Measurements from ENCODE around the gene FAM83D.
"Not testable (repeated sequence)": the region's sequence is repeated elsewhere in the genome, so short reads cannot be mapped to it uniquely, and the experiment has no call there.

Gene FAM83D

DNA sequence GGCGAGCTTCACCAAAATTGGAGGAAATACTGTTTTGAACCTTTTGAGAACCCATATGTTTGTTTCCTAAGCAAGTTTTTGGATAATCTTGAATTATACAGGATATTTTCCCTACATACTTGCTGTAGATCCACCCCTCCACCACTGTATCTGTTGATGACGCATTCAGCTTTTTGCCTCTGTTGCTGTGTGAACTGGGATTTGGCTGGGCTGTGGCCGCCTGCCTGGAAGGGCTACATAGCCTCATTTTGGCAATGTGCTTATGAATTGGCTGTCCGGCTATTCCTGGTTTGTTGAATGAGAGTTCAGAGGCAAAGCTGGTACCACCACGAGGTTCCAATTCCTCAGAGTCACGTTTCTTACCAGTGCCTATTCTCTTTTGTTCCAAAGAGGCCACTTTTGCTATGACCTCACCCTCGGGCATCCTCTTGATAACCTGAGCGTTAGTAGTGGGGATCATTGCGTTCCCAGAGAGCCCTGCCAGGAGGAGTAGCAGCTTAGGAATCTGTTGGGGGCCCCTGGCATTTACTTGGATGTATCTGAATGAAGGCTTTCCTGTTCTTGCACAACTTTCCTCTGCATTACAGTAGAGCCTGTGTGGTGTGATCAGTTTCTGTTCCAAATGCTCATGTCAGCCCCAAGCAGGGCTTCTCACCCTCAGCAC, 6.4 kb downstream of the FAM83D start:
- DNase-seq, result no peak

DNA sequence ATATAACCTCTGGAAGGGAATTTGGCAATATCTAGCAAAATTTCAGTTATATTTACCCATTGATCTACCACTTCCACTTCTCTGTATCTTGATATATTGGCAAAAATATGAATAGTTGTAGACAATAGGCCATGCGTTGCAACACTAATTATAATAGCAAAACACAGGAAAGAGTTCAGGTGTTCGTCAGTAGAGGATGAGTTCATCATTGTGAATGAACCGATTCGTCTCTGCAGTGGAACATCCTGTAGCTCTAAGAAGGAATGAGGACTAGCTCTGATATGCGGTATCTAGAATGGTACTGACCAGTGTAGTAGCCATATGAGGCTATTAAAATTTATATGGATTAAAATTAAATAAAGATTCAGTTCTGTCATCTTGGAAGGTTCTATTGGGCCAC, 8.3 kb downstream of the FAM83D start:
- no peak for DNase-seq

DNA sequence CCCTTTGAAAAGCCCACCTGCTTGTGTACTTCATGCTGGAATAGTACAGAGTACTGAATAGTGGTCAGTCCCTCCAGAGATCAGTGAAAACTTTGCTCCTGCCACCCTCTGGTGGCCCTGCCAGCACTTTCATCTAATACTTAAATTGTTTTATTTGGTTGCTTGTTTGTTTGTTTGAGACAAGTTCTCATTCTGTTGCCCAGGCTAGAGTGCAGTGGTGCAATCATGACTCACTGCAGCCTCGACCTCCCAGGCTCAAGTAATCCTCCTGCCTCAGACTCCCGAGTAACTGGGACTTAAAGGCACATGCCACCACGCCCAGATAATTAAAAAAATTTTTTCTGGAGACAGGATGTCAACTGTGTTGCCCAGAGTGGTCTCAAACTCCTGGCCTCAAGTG, 9.1 kb downstream of the FAM83D start:
- DNase-seq, result no peak

DNA sequence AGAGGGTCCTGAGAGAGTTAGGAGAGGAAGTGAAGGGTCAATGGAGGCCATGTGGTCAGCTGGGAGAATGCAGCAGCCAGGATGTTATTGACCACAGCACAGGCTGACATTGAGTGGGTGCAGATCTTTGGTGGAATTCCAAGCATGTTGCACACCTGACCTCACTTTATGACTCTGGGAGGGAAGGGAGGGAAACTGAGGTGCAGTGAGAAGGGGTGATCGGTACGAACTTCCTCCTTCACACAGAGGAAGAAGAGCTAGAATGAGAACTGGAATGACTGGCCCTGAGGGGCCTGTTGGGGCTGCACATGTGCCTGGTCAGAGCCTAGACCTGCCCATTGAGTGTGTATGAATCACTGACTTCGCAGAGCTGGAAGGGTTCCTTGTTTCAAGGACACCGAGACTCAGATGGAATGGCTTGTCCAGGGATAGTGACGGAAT, 9.8 kb downstream of the FAM83D start:
- no peak for DNase-seq

DNA sequence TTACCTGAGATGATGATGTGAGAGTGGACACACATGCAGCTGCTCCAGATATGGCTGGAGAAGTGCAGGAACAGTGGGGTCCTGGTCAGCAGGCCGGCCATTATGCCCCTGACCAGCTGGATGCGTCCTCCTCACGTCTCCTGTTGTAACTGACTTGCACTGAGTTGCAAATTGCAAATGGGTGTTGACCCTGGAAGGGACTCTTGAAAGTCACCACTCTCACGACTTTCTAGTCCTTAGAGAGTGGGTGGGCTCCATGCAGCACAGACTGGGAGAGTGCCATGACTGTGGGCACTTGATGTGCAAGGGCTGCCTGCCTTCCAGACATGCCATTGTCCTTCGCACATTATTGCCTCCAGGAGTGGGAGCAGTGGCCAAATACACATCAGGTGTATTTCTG, 10.8 kb downstream of the FAM83D start:
- no peak for DNase-seq

DNA sequence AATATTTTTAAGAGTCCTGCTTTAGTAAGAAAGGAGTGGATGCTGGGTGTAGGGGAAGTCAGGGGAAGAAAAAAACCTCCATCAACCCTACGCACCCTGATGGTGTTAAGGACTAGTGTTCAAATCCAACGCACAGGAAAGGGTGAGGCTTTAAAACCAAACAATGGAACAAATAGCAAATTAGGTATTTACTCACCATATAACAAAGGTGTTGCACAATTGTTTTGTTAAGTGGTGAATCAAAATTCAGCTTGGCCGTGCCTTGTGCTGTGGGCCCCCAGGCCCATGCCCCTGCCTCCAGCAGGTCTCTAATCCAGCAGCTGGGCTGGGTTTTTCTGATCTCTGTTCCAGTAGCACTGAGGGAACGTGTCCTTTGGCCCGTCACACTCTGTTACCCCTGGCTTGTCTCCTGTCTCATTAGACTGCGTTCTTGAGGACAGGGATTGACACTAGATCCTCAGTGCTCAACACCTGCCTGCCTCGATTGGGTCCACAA, 11.8 kb downstream of the FAM83D start:
- no peak for DNase-seq

DNA sequence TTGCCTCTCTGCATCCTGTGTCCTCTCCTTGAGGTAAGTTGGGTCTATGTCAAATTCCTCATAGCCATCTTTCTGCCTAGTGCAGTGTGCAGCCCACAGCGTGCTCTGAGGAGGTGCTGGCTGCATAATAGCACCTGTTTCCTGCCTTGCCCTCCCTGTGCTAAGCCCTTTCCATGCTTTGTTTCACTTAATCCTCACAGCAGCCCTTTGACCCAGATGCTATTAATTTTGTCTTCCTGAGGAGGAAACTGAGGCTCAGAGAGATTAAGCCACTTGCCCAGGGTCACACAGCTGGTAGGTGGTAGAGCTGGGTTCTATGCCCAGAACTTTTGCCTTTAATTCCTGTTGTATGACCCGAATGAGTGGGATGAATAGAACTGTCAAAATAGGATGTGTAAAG, 13.5 kb downstream of the FAM83D start:
- DNase-seq, result no peak

DNA sequence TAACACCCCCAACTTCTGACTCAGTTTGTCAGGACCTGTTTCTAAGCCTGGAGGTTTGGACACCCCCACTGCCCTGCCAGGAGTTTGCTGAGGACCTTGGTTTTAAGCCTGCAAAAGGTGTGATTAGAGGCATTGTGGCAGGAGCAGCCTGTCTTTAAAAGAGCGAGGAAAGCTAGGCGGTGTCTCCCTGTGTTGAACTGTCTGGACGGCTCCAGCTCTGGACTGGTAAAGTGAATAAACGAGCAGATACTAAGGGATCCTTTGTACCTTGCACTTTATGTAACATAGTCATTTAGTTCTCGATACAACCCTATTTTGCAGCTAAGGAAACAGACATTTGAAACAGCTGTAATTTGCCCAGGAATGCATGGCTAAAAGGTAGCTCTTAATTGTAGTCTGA, 14.4 kb downstream of the FAM83D start:
- no peak for DNase-seq

DNA sequence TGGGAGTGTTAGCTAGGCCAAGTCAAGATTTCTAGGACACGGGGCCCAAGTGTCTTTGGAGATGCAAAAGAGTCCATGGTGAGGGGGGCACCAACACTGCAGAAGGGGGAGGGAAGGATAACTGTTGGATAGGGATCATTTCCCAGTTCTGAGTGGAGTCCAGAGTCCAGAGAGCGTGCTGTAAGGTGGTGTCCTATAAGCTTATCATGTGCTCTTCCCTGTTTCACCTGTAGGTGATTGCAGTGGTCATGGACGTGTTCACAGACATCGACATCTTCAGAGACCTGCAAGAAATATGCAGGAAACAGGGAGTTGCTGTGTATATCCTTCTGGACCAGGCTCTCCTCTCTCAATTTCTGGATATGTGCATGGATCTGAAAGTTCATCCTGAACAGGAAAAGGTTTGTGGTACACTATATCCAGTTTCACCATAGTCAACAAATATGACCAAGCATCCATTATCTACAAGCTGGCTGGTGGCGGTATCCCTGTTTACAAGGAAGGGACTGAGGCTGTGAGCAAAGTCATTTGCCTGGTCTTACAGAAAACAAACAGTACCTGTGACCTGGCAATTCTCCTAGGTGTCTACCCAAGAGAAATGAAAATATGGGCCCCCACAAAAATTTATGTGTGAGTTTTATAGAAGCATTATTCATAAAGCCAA, 15.6 kb downstream of the FAM83D start:
- no peak for DNase-seq

DNA sequence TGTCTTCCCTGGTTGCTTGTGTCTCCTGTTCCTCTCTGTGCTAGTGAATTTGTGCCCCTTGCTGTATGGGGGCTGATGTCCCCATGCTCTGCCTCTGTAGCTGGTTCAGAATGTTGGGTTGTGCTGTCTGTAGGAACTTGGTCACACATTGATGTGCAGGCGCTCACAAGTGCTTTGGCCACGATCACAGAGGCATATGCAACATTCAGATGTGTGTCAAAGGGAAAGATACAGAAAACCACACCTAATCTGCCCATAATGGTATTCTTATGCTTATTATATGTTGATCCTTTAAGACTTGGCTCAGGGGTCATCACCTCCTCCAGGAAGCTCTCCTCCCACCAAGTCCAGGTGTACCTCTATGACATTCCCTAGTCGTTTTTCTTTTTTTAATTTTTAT, 18.8 kb downstream of the FAM83D start:
- no peak for DNase-seq

DNA sequence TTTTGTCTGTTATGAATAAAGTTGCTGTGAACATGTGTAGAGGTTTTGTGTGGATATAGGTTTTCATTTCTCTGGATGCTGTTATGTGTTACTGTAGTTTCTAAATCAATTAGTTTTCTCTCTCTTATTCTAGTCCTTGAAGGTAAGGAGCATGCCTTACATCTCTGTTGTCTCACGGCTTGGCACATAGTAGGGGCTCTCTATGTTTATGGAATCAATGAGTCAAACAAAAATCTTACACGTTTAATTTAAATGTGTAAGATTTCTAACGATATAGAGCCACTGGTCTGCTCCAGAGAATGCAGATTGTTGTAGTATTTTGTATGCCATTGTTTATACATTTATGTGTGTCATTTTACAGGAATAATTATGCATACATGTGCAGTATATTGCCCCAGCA, 20.6 kb downstream of the FAM83D start:
- no peak for DNase-seq

DNA sequence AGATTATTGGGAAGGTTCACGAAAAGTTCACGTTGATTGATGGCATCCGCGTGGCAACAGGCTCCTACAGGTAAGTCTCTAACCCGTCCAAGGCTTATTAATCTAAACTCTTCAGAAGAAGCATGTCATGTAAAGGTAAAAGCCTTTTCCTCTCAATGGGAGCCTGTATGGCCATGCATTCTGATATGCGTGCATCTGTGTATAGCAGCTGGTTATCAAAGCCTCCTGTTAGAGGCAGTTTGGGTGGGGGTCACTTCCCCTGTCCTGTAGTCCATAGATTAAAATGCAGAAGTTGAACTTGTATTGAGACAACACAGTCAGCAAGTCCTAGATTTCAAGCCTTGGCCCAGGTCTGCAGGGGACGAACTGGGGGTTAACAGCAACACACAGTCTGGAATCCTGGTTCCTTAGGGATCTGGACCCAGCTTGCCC, 21.7 kb downstream of the FAM83D start:
- DNase-seq, result no peak

DNA sequence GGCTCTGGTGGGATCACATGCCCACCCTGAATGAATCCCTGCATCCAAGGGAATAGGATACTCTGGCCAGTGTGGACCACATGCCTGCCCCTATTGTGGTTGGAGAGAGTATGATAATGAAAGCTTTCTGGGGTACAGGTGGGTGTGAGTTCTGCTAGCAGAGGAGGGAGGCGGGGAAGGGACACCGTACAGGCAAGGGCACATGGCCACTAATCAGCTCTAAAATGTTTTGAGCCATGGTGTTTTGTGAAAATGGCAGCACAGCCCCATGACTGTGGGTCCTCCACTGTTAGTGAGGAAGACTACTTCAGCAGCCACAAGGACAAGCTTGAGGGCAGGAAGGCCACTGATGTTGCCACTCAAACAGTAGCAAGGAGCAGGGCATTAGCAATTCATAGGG, 24.0 kb downstream of the FAM83D start:
- DNase-seq, result no peak

DNA sequence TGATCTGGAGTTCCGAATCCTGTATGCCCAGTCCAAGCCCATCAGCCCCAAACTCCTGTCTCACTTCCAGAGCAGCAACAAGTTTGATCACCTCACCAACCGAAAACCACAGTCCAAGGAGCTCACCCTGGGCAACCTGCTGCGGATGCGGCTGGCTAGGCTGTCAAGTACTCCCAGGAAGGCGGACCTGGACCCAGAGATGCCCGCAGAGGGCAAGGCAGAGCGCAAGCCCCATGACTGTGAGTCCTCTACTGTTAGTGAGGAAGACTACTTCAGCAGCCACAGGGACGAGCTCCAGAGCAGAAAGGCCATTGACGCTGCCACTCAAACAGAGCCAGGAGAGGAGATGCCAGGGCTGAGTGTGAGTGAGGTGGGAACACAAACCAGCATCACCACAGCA, 25.4 kb downstream of the FAM83D start:
- no peak for DNase-seq

DNA sequence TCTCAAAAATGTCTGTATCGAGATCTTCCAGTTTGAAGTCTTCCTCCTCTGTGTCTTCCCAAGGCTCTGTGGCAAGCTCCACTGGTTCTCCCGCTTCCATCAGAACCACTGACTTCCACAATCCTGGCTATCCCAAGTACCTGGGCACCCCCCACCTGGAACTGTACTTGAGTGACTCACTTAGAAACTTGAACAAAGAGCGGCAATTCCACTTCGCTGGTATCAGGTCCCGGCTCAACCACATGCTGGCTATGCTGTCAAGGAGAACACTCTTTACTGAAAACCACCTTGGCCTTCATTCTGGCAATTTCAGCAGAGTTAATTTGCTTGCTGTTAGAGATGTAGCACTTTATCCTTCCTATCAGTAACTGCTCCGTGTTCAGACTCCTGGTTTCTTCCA, 25.9 kb downstream of the FAM83D start:
- DNase-seq, result no peak

DNA sequence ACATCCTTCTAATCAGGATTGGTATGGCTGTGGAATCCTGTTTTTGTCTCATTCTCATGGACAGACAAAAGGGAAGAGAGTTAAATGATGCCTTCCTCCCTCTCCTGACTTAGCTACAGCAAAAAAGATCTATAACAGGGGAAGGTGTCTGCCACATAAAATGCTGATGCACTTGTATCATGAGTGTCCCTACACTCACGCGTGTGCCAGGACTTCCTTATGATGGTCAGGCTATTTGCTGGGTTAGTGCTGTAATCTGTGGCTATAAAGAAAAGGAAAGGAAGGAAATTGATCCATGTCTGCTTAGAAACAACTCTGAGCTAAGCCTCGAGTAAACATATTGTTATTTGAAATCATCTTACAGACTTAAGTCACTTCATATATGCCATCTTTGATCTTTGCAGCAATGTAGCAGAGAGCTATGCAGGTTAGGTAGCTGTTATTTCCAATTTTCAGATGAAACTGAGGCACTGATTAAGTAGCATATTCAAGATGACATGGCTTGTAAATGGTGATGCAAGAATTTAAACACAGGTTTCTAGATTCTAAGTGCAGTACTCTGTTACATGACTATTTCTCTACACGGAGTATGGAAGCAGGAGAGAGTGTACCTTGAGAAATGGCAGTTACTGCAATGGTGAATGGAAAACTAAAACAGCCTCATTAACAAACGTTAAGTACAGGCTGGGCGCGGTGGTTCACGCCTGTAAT, 27.6 kb downstream of the FAM83D start:
- DNase-seq, result no peak

DNA sequence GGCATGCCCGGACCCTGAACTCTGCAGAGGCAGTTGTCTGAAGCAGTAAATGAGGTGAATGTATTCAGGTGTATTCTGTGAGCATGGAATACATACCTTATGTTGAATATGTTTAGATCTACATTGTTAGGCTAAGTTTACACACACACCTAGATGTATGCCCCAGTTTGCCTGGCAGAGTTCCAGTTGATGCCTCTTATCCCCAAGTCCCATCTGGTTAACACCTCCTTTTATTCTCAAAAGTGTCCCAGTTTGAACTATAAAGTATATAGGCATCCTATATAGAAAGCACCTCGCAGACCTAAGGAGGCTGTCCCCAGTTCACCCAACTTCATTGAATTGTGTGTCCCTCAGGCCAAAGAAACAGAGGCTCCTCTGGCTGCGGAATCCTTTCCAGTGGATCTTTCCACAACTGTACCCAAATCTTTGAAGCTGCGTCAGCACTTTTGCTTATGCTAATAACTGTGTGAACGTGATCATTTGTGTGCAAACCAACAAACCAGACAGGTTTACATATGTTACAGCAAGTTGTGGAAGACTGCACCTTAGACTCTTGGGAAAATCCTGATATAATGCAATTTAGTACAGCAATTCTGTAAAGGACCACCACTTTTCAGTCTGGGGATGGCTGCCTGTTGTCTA, 31.1 kb downstream of the FAM83D start:
- DNase-seq, result no peak

DNA sequence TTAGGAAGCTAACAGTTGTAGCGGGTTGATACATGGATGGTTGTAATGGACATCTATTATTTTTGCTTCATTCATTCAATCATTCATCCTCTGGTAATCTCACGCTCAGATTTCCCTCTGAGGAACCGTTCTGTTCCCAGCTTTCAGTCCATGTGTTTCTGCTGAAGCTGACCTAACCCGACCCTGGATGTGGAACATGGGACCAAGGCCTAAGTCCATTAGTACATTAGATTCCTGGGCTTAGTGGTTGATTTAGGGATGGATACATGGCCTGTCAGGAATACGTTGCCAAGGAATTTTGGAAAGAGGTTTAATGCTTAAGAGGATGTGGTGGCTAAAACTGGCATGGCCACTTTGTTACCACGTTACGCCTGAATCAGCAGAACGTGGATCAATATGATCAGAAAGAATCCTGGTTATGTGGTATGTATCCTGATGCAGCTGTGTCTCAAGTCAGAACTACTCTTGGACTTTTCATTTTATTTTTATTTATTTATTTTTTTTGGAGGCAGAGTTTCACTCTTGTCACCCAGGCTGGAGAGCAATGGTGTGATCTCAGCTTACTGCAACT, 31.8 kb downstream of the FAM83D start:
- no peak for DNase-seq

DNA sequence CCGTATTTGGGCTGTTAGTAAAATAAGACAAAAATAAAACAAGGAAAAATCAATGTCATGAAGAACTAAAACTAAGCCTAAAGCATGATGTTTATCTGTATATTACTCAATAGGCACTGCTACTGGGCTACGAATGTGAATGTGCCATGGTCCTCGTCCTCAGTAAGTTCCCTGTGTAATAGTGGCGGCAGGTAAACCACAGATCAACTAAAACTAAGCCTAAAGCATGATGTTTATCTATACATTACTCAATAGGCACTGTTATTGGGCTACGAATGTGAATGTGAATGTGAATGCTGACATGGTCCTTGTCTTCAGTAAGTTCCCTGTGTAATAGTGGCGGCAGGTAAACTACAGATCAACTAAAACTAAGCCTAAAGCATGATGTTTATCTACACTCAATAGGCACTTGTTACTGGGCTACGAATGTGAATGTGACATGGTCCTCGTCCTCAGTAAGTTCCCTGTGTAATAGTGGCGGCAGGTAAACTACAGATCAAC, 34.0 kb downstream of the FAM83D start:
- not testable (repeated sequence) for DNase-seq

DNA sequence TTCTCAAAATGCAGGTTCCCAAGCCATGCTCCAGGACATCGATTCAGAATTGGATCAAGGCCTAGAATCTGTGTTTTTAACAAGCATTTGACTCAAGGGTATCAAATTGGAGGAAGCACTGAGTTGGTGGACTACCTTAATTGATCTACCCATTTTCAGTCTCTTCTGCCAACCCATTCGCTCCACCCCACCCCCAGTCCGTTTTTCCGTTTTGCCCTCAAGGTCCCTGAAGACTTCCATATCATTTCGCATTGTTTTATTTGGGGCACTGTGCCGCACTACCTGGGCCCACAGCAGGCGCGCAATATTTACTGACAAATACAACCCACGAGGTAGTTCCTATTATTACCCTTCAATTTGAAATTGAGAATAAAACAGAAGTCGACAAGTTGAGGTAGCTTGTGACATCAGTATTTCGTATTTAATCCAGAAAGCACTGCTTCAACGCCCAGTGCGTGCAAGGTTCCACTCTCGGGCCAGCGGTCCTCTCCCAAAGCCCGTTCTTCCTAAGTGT, 35.4 kb downstream of the FAM83D start:
- DNase-seq, result no peak
